Cardiac septum (tissue), 1 donor: Measurements from ENCODE around the gene CACNB2. TPM values are rescaled to one million over a fixed set of nuclear protein-coding genes. Genes with fewer than 3 reads are reported as not detected.

Experiments used
- DNase-seq: peaks from one replicate; pipeline ENCODE4 v3.0.0-alpha.2; 2020; ENCODE audit warnings: low spot score
- intact Hi-C: fragments of 100-400 bp; cut with DNase I; formaldehyde crosslinking; loops from one replicate; pipeline ENCODE4 v1.14.0; 2022
- long read RNA-seq: library from polyadenylated mRNA; unstranded; transcript quantifications from one replicate; pipeline ENCODE4 v2.0.0, GENCODE V29; 2021
- total RNA-seq: library from RNA; stranded (reverse); fragmentation: NEBNext Ultra II Directional; extraction: Animal tissue kit (Norgen Biotek cat#: 25700); gene quantifications from one replicate; pipeline ENCODE4 v1.2.1, GENCODE V29; 2021
- donor health status: DM: no; HTN: no; CAD: no.

The CACNB2 gene
- total RNA-seq, result 20.6 TPM
- long read RNA-seq, transcript CACNB2-211 (2 exons, 497 nt), result major isoform, 10 of 38 reads
- long read RNA-seq, partial matches to known transcripts, result 7 of 38 reads
- long read RNA-seq, other reads (novel, unspliced or antisense), result 16 of 38 reads

DNA sequence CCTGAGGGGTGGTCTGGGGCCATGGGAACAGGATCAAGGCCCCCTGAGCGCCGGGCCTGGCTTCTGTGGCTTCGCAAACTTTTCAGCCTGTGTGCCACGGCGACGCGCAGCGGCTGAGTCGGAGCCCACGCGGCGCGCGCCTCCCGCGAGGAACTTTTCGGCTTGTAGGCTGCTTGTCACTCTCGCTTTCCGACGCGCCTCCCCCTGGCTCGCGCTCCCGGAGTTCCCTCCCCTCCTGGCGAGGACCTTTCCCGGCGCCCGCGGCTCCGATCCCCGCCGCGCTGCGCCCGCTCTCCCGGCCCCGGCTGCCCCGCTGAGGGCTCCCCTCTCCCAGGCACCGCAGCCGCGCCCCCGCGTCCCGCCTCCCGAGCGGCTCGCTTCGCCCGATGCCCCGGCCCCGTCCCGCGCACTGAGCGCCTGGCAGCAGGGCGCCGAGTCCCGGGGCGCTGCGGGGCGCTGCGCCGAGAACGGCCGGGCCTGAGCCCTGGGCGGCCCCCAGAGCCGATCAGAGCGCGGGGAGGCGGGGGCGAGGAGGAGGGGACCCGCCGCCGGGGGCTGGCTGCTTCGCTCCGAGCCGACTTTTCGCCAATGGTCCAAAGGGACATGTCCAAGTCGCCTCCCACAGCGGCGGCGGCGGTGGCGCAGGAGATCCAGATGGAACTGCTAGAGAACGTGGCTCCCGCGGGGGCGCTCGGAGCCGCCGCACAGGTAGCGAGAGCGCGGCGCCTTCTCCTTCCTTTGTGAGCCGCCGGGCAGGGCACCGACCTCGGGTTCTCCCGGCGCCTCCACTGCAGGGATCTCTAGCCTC is at the start of gene CACNB2:
CACNB2 (plus strand) TSS at position 276 of the 808 bp plus-strand sequence.
- intact Hi-C loops, result loop anchor here (1.0 kb wide), 1 partner anchor 75 kb away; no protein-coding TSS in a partner anchor
- DNase-seq, result peak; percentile 81

GRCh38 chr10:18094332-18094731 is 45.9 kb upstream of the CACNB2 start:
- intact Hi-C loops, result loop anchor here (5.0 kb wide), 1 partner anchor 37 kb away; no protein-coding TSS in a partner anchor
- DNase-seq, result no peak

- DNase-seq, result no peak
- intact Hi-C loops, result loop anchor here (5.0 kb wide), 1 partner anchor 37 kb away; no protein-coding TSS in a partner anchor
Measured at GRCh38 chr10:18094793-18095192, 45.4 kb upstream of the CACNB2 start.

GRCh38 chr10:18097524-18097923 is 42.7 kb upstream of the CACNB2 start:
- DNase-seq, result no peak
- intact Hi-C loops, result no loop called here

GRCh38 chr10:18098201-18098600 is 42.0 kb upstream of the CACNB2 start:
- intact Hi-C loops, result no loop called here

DNA sequence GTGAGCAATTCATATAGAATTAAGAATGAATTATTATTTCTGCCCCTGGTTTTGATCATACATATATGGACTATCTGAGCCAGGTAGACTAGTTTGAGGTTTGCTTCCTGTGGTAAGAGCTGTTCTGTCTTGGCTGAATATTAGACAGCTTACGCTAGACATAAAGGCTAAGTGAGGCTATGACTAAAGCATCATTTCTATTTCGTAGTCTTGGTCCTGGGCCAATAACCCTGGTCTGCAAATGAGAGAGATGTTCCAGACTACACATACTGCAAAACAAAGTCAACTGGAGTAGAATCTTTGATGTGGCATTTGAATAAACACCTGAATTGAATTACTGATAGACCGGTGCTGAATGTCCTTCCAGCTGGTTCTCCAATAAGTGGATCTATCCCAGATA is 40.8 kb upstream of the CACNB2 start:
- DNase-seq, result no peak
- intact Hi-C loops, result no loop called here

More at GRCh38 chr10:18098201-18098600, 42.0 kb upstream of the CACNB2 start:
- no peak for DNase-seq

DNA sequence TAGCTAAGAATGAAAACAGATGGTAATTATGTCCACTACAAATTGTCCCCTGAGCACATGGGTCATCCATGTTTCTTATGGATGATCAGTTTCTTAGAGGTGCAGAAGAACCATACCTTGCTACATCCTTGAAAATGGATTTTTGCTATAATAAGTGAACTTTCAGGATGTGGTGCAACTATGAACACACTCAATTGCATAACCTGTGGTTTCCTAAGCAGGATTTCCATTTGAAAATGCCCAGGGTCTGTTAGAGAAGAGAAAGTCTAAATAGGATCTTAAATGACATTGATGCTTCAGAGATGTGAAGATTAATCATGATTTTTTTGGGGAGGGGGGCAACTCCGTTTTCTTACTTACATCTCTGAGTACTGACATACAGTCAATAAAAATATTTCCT is 39.6 kb upstream of the CACNB2 start:
- DNase-seq, result no peak
- intact Hi-C loops, result no loop called here

GRCh38 chr10:18102404-18102803 is 37.8 kb upstream of the CACNB2 start:
- intact Hi-C loops, result no loop called here
- DNase-seq, result no peak

GRCh38 chr10:18104223-18104872 is 35.9 kb upstream of the CACNB2 start:
- DNase-seq, result no peak
- intact Hi-C loops, result no loop called here

GRCh38 chr10:18109341-18109870 is 30.8 kb upstream of the CACNB2 start:
- no peak for DNase-seq
- intact Hi-C loops, result no loop called here

DNA sequence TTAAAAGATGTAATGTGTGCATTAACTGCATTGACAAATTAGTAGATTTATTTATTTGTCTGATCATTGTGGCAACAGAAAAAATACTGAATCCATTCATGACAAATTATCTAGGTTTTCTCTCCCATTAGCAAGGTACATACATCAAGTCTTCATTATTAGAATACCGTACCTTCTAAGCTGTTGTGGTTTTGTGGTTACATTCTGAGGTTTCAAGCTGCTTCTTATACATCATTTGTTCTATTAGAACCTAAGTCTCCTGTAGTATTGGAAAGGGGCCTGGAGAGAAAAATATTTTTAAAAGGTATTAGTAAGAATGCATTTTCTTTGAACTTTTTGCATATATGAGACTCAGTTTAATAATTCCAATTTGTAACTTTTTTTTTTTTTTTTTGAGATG is 26.3 kb upstream of the CACNB2 start:
- intact Hi-C loops, result no loop called here
- no peak for DNase-seq

- no peak for DNase-seq
- intact Hi-C loops, result no loop called here
Measured at GRCh38 chr10:18117276-18117675, 22.9 kb upstream of the CACNB2 start.

GRCh38 chr10:18122753-18123152 is 17.5 kb upstream of the CACNB2 start:
- intact Hi-C loops, result no loop called here
- no peak for DNase-seq

DNA sequence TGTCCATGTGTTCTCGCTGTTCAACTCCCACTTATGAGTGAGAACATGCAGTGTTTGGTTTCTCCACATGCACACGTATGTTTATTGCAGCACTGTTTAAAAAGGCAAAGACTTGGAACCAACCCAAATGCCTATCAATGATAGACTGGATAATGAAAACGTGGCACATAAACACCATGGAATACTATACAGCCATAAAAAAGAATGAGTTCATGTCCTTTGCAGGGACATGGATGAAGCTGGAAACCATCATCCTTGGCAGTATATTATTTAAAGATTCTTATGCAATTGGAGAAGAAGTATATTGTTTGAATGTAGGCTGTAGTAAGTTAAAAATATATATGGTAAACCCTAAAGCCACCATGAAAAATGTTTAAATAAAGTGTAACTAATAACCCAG is 7.2 kb upstream of the CACNB2 start:
- intact Hi-C loops, result no loop called here
- DNase-seq, result no peak

- intact Hi-C loops, result no loop called here
- DNase-seq, result no peak
Measured at GRCh38 chr10:18134509-18134908, 5.7 kb upstream of the CACNB2 start.

- intact Hi-C loops, result no loop called here
- DNase-seq, result no peak
Measured at GRCh38 chr10:18134921-18135320, 5.3 kb upstream of the CACNB2 start.

- DNase-seq, result no peak
- intact Hi-C loops, result no loop called here
Measured at GRCh38 chr10:18136073-18136791, 4.0 kb upstream of the CACNB2 start.

DNA sequence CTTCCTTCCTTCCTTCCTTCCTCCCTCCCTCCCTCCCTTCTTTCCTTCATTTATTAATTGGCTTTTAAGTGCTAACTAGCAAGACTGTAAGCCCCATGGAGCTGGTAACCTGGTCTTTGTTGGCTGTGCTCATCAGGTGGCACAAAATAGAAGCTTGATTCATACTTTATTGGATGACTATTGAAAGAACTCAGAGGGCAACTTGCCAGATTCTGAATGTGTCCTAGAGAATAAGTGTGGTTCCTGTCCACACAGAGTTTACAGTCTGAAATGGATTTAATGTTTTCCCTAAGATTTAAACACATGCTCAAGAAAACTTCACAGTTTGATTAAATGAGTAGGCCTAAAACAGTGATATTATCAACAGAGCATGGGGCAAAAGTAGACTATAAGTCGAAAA is 3.1 kb upstream of the CACNB2 start:
- no peak for DNase-seq
- intact Hi-C loops, result no loop called here

DNA sequence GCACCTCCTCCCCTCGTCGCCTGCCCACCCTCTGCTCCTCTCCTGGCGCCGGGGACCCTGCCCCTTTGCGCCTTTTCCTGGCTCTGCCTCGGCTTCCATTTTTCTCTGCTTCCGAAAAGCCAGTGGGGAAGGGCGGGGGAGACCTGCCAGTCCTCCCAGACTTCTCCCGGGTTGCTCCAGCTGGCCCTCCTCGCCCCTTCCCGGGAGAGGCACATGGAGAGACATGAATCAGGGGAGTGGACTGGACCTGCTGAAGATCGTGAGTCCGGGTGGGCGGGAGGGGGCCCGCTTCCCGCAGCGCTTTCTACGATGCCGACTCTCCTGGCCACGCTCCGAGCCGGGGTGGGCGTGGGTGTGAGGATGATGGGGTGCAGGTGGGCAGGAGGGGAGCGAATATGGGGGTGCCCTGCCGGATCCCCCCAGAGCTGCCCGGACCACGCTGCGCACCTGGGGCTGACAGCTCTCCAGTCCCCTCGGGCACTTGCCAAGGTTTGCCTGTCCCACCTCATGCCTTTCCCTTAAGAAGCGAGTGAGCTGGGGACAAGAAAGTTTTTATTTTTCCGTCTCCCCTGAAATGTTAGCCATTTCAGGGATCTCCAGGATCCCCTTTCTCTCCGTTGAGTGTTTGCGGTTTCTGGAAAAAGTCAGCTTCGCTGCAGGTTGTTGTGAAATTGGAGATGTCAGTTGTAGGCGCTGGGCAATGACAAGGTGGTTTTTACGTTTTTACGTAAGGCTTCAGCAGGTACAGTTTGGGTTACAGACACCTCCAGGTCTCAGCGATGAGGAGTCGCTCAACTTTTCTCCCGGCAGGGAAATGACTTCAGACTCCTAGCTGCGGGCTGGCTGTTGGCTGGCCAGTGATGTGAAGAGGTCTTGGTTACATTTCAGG is 977 bp downstream of the CACNB2 start:
- intact Hi-C loops, result loop anchor here (1.0 kb wide), 1 partner anchor 74 kb away; no protein-coding TSS in a partner anchor
- no peak for DNase-seq
